ENCODE results near the gene ECEL1. TPM values are rescaled to one million over a fixed set of nuclear protein-coding genes. Genes with fewer than 3 reads are reported as not detected.

ECEL1 gene
- total and polyA plus RNA-seq, 5 donors from 2014 or later: not detected

GRCh38 chr2:232508251-232508650, 20.6 kb upstream of the ECEL1 start:
- H3K27me3 ChIP-seq (ENCODE audit: control insufficient read depth, insufficient read depth, low read length): peaks cover 6% of the 10 kb centered on the region
- H3K36me3 ChIP-seq (ENCODE audit: control insufficient read depth, insufficient read depth, low read length): no peaks in the 10 kb centered on the region
- Mint-ChIP-seq H3K9me3 (no peaks in the 10 kb centered on the region), H3K4me3 (no peak overlapping the region), H3K4me1 (peaks cover 0 to 4% (median 0%) of the 10 kb centered on the region in 4 donors), H3K36me3 (no peaks in the 10 kb centered on the region), H3K27me3 (peaks cover 28% of the 10 kb centered on the region), H3K27ac (no peak overlapping the region)
- H3K27ac ChIP-seq (ENCODE audit: insufficient read depth, low read length, poor library complexity, severe bottlenecking): no peak overlapping the region
- H3K4me3 ChIP-seq (ENCODE audit: low read depth, low read length): no peak overlapping the region
- no peak for ATAC-seq (ENCODE audit: low read depth in 2 of 2)
- no peaks in the 10 kb centered on the region for H3K9me3 ChIP-seq (ENCODE audit: control insufficient read depth in 2 of 2, low read length in 2 of 2)
- H3K4me1 ChIP-seq (ENCODE audit: control insufficient read depth, insufficient read depth, low read length, poor library complexity, severe bottlenecking): peaks cover 3% of the 10 kb centered on the region
- DNase-seq: no peak

- no peaks in the 10 kb centered on the region for H3K9me3 ChIP-seq (ENCODE audit: control insufficient read depth in 2 of 2, low read length in 2 of 2)
- H3K4me1 ChIP-seq (ENCODE audit: control insufficient read depth, insufficient read depth, low read length, poor library complexity, severe bottlenecking): peaks cover 6% of the 10 kb centered on the region
- Mint-ChIP-seq H3K9me3 (no peaks in the 10 kb centered on the region), H3K4me3 (no peak overlapping the region), H3K27me3 (peaks cover 34% of the 10 kb centered on the region), H3K27ac (no peak overlapping the region), H3K36me3 (no peaks in the 10 kb centered on the region), H3K4me1 (peaks cover 0 to 8% (median 0%) of the 10 kb centered on the region in 4 donors)
- H3K27me3 ChIP-seq (ENCODE audit: control insufficient read depth, insufficient read depth, low read length): peaks cover 6% of the 10 kb centered on the region
- no peak for DNase-seq
- no peaks in the 10 kb centered on the region for H3K36me3 ChIP-seq (ENCODE audit: control insufficient read depth, insufficient read depth, low read length)
- no peak for ATAC-seq (ENCODE audit: low read depth in 2 of 2)
- H3K27ac ChIP-seq (ENCODE audit: insufficient read depth, low read length, poor library complexity, severe bottlenecking): no peak overlapping the region
- H3K4me3 ChIP-seq (ENCODE audit: low read depth, low read length): no peak overlapping the region
Observed at GRCh38 chr2:232506709-232507108, 19.1 kb upstream of the ECEL1 start.

GRCh38 chr2:232505856-232506255, 18.2 kb upstream of the ECEL1 start:
- Histone ChIP-seq H3K36me3 (ENCODE audit: control insufficient read depth, insufficient read depth, low read length) (no peaks in the 10 kb centered on the region), H3K27me3 (ENCODE audit: control insufficient read depth, insufficient read depth, low read length) (peaks cover 6% of the 10 kb centered on the region), H3K4me1 (ENCODE audit: control insufficient read depth, insufficient read depth, low read length, poor library complexity, severe bottlenecking) (peaks cover 6% of the 10 kb centered on the region), H3K9me3 (ENCODE audit: control insufficient read depth in 2 of 2, low read length in 2 of 2) (no peaks in the 10 kb centered on the region), H3K4me3 (ENCODE audit: low read depth, low read length) (no peak overlapping the region), H3K27ac (ENCODE audit: insufficient read depth, low read length, poor library complexity, severe bottlenecking) (no peak overlapping the region)
- Mint-ChIP-seq H3K9me3 (no peaks in the 10 kb centered on the region), H3K4me1 (peaks cover 0 to 8% (median 0%) of the 10 kb centered on the region in 4 donors), H3K27me3 (peaks cover 43% of the 10 kb centered on the region), H3K27ac (no peak overlapping the region), H3K4me3 (no peak overlapping the region), H3K36me3 (no peaks in the 10 kb centered on the region)
- DNase-seq (no peak), ATAC-seq (ENCODE audit: low read depth in 2 of 2) (no peak)

GRCh38 chr2:232504438-232504837, 16.8 kb upstream of the ECEL1 start:
- Mint-ChIP-seq H3K27ac (peak overlapping the region in 1 of 3 donors; percentile 33), H3K9me3 (no peaks in the 10 kb centered on the region), H3K4me3 (no peak overlapping the region), H3K27me3 (peaks cover 44% of the 10 kb centered on the region), H3K4me1 (peaks cover 0 to 8% (median 0%) of the 10 kb centered on the region in 4 donors), H3K36me3 (no peaks in the 10 kb centered on the region)
- Histone ChIP-seq H3K9me3 (ENCODE audit: control insufficient read depth in 2 of 2, low read length in 2 of 2) (no peaks in the 10 kb centered on the region), H3K27ac (ENCODE audit: insufficient read depth, low read length, poor library complexity, severe bottlenecking) (no peak overlapping the region), H3K4me1 (ENCODE audit: control insufficient read depth, insufficient read depth, low read length, poor library complexity, severe bottlenecking) (peaks cover 6% of the 10 kb centered on the region), H3K4me3 (ENCODE audit: low read depth, low read length) (no peak overlapping the region), H3K36me3 (ENCODE audit: control insufficient read depth, insufficient read depth, low read length) (no peaks in the 10 kb centered on the region), H3K27me3 (ENCODE audit: control insufficient read depth, insufficient read depth, low read length) (peaks cover 6% of the 10 kb centered on the region)
- no peak for DNase-seq
- ATAC-seq (ENCODE audit: low read depth in 2 of 2): no peak

GRCh38 chr2:232503809-232504323, 16.2 kb upstream of the ECEL1 start:
- H3K4me1 ChIP-seq (ENCODE audit: control insufficient read depth, insufficient read depth, low read length, poor library complexity, severe bottlenecking): peaks cover 6% of the 10 kb centered on the region
- DNase-seq (no peak), ATAC-seq (ENCODE audit: low read depth in 2 of 2) (no peak)
- Mint-ChIP-seq H3K27ac (no peak overlapping the region), H3K4me1 (peaks cover 0 to 8% (median 0%) of the 10 kb centered on the region in 4 donors), H3K36me3 (no peaks in the 10 kb centered on the region), H3K4me3 (no peak overlapping the region), H3K27me3 (peaks cover 44% of the 10 kb centered on the region), H3K9me3 (no peaks in the 10 kb centered on the region)
- no peak overlapping the region for H3K4me3 ChIP-seq (ENCODE audit: low read depth, low read length)
- H3K27ac ChIP-seq (ENCODE audit: insufficient read depth, low read length, poor library complexity, severe bottlenecking): no peak overlapping the region
- H3K9me3 ChIP-seq (ENCODE audit: control insufficient read depth in 2 of 2, low read length in 2 of 2): no peaks in the 10 kb centered on the region
- H3K27me3 ChIP-seq (ENCODE audit: control insufficient read depth, insufficient read depth, low read length): peaks cover 6% of the 10 kb centered on the region
- H3K36me3 ChIP-seq (ENCODE audit: control insufficient read depth, insufficient read depth, low read length): no peaks in the 10 kb centered on the region

GRCh38 chr2:232502911-232503808, 15.5 kb upstream of the ECEL1 start:
- Mint-ChIP-seq H3K27me3 (peaks cover 48% of the 10 kb centered on the region), H3K36me3 (peaks cover 4% of the 10 kb centered on the region), H3K4me1 (peaks cover 0 to 8% (median 0%) of the 10 kb centered on the region in 4 donors), H3K9me3 (peaks cover 0 to 3% (median 0%) of the 10 kb centered on the region in 7 donors), H3K27ac (no peak overlapping the region), H3K4me3 (peak overlapping the region in 1 of 4 donors; percentile 76)
- Histone ChIP-seq H3K9me3 (ENCODE audit: control insufficient read depth in 2 of 2, low read length in 2 of 2) (no peaks in the 10 kb centered on the region), H3K27ac (ENCODE audit: insufficient read depth, low read length, poor library complexity, severe bottlenecking) (no peak overlapping the region), H3K4me1 (ENCODE audit: control insufficient read depth, insufficient read depth, low read length, poor library complexity, severe bottlenecking) (peaks cover 6% of the 10 kb centered on the region), H3K4me3 (ENCODE audit: low read depth, low read length) (no peak overlapping the region), H3K27me3 (ENCODE audit: control insufficient read depth, insufficient read depth, low read length) (peaks cover 6% of the 10 kb centered on the region), H3K36me3 (ENCODE audit: control insufficient read depth, insufficient read depth, low read length) (no peaks in the 10 kb centered on the region)
- DNase-seq (peak in 2 of 3 donors; percentile 28 to 29), ATAC-seq (ENCODE audit: low read depth in 2 of 2) (no peak)

GRCh38 chr2:232502511-232502910, 14.9 kb upstream of the ECEL1 start:
- Mint-ChIP-seq H3K4me3 (peak overlapping the region in 2 of 4 donors; percentile 40 to 76), H3K36me3 (peaks cover 4% of the 10 kb centered on the region), H3K4me1 (peaks cover 0 to 8% (median 0%) of the 10 kb centered on the region in 4 donors), H3K27ac (no peak overlapping the region), H3K27me3 (peaks cover 48% of the 10 kb centered on the region), H3K9me3 (peaks cover 0 to 3% (median 0%) of the 10 kb centered on the region in 7 donors)
- Histone ChIP-seq H3K36me3 (ENCODE audit: control insufficient read depth, insufficient read depth, low read length) (no peaks in the 10 kb centered on the region), H3K4me3 (ENCODE audit: low read depth, low read length) (no peak overlapping the region), H3K27ac (ENCODE audit: insufficient read depth, low read length, poor library complexity, severe bottlenecking) (no peak overlapping the region), H3K27me3 (ENCODE audit: control insufficient read depth, insufficient read depth, low read length) (peaks cover 6% of the 10 kb centered on the region), H3K9me3 (ENCODE audit: control insufficient read depth in 2 of 2, low read length in 2 of 2) (no peaks in the 10 kb centered on the region), H3K4me1 (ENCODE audit: control insufficient read depth, insufficient read depth, low read length, poor library complexity, severe bottlenecking) (peaks cover 6% of the 10 kb centered on the region)
- ATAC-seq (ENCODE audit: low read depth in 2 of 2): no peak
- DNase-seq: peak in 1 of 3 donors; percentile 3

Data from CD4-positive, CD25-positive, alpha-beta regulatory T cell (primary cell).